GM23338 (cell line): ENCODE data around the gene DEFB116. TPM values are rescaled to one million over a fixed set of nuclear protein-coding genes. Genes with fewer than 3 reads are reported as not detected.
A peak's percentile ranks its signal among the peaks of the same experiment; 100 is the strongest.

Source experiments
- ATAC-seq: fragments of 200-7000 bp; cut with Tn5 transposase; 3 replicates; pipeline ENCODE4 v1.9.1; 2020
- DNase-seq: peaks from one replicate; pipeline ENCODE4 v3.0.0-alpha.2; 2015; ENCODE audit warnings: low spot score
- H2AFZ ChIP-seq: fragments of 200-600 bp; sonication (generic); 2 replicates; pipeline ENCODE4 v1.8.0; 2016; ENCODE audit warnings: antibody characterized with exemption, mild to moderate bottlenecking, moderate library complexity
- H3F3A ChIP-seq: fragments of 200-600 bp; sonication (generic); replicated peaks from 2 replicates; pipeline ENCODE4 v1.8.0; 2017; ENCODE audit warnings: antibody characterized with exemption, mixed run types, low read depth
- H3K27ac ChIP-seq: fragments of 200-600 bp; sonication (generic); 2 replicates; pipeline ENCODE4 v1.6.1; 2016; ENCODE audit warnings: low read depth
- H3K27me3 ChIP-seq: fragments of 200-600 bp; sonication (generic); 2 replicates; pipeline ENCODE4 v1.8.0; 2016; ENCODE audit warnings: mild to moderate bottlenecking, mixed run types, moderate library complexity; ENCODE audit not compliant: insufficient read depth
- H3K36me3 ChIP-seq: fragments of 200-600 bp; sonication (generic); 2 replicates; pipeline ENCODE4 v1.8.0; 2016; ENCODE audit warnings: mild to moderate bottlenecking; ENCODE audit not compliant: insufficient read depth
- H3K4me1 ChIP-seq: fragments of 200-600 bp; sonication (generic); 2 replicates; pipeline ENCODE4 v1.8.0; 2016; ENCODE audit warnings: mild to moderate bottlenecking, moderate library complexity; ENCODE audit not compliant: insufficient read depth
- H3K4me2 ChIP-seq: fragments of 200-600 bp; sonication (generic); 2 replicates; pipeline ENCODE4 v1.7.1; 2017; ENCODE audit warnings: mixed run types
- H3K4me3 ChIP-seq: fragments of 200-600 bp; sonication (generic); 2 replicates; pipeline ENCODE4 v1.6.1; 2016; ENCODE audit warnings: mixed run types
- H3K79me2 ChIP-seq: fragments of 200-600 bp; sonication (generic); replicated peaks from 2 replicates; pipeline ENCODE4 v1.8.0; 2017; ENCODE audit warnings: mild to moderate bottlenecking; ENCODE audit not compliant: insufficient read depth
- H3K9me2 ChIP-seq: fragments of 200-600 bp; sonication (generic); 2 replicates; pipeline ENCODE4 v1.8.0; 2017; ENCODE audit not compliant: insufficient read depth
- H4K20me1 ChIP-seq: fragments of 200-600 bp; sonication (generic); replicated peaks from 2 replicates; pipeline ENCODE4 v1.8.0; 2017; ENCODE audit warnings: mild to moderate bottlenecking; ENCODE audit not compliant: insufficient read depth
- H3K27ac Mint-ChIP-seq: 2 replicates; pipeline ENCODE4 v1.8.0; 2020; ENCODE audit warnings: inconsistent platforms, mild to moderate bottlenecking, moderate library complexity, mixed read lengths
- H3K27me3 Mint-ChIP-seq: 3 replicates; pipeline ENCODE4 v1.8.0; 2022; ENCODE audit warnings: low read depth, mild to moderate bottlenecking, moderate library complexity, mixed read lengths, inconsistent platforms; ENCODE audit not compliant: insufficient read depth, poor library complexity
- H3K36me3 Mint-ChIP-seq: 3 replicates; pipeline ENCODE4 v1.8.0; 2021; ENCODE audit warnings: low read depth, mild to moderate bottlenecking, inconsistent platforms, moderate library complexity, mixed read lengths
- H3K4me1 Mint-ChIP-seq: 3 replicates; pipeline ENCODE4 v1.8.0; 2020; ENCODE audit warnings: mild to moderate bottlenecking, inconsistent platforms, mixed read lengths
- H3K4me3 Mint-ChIP-seq: 3 replicates; pipeline ENCODE4 v1.8.0; 2021; ENCODE audit warnings: moderate library complexity, mild to moderate bottlenecking, inconsistent platforms, mixed read lengths
- H3K9me3 Mint-ChIP-seq: 3 replicates; pipeline ENCODE4 v1.8.0; 2020; ENCODE audit warnings: moderate library complexity, mild to moderate bottlenecking, inconsistent platforms, mixed read lengths
- CREB1 ChIP-seq: fragments of 250-450 bp; sonication (Bioruptor Pico); IDR thresholded peaks from 2 replicates; pipeline ENCODE4 v1.5.0; 2020; ENCODE audit warnings: low read depth, mild to moderate bottlenecking, moderate library complexity
- CTCF ChIP-seq, 2 experiments: fragments of 200-600 bp in 1 of 2; sonication (generic) in 1 of 2; conservative IDR thresholded peaks; 2 replicates each; pipeline versions ENCODE4 v1.5.1 to v1.6.1; 2016 to 2017; ENCODE audit warnings: antibody characterized with exemption in 2 of 2, low read depth in 2 of 2, mild to moderate bottlenecking in 2 of 2, moderate library complexity in 1 of 2
- ETS1 ChIP-seq: IDR thresholded peaks from 2 replicates; pipeline ENCODE4 v1.6.1; 2016; ENCODE audit warnings: antibody characterized with exemption
- EZH2 ChIP-seq: fragments of 200-600 bp; sonication (generic); IDR thresholded peaks from one replicate; pipeline ENCODE4 v1.8.0; 2017; ENCODE audit warnings: antibody characterized with exemption, mild to moderate bottlenecking, low read depth; ENCODE audit not compliant: unreplicated experiment
- EZH2phosphoT487 ChIP-seq: fragments of 200-600 bp; sonication (generic); IDR thresholded peaks from one replicate; pipeline ENCODE4 v1.8.1; 2018; ENCODE audit warnings: antibody characterized with exemption; ENCODE audit not compliant: unreplicated experiment
- JUNB ChIP-seq: IDR thresholded peaks from one replicate; pipeline ENCODE4 v1.6.1; 2016; ENCODE audit warnings: antibody characterized with exemption; ENCODE audit not compliant: unreplicated experiment
- NANOG ChIP-seq: IDR thresholded peaks from 2 replicates; pipeline ENCODE4 v1.6.1; 2016; ENCODE audit warnings: antibody characterized with exemption, borderline replicate concordance
- REST ChIP-seq: IDR thresholded peaks from one replicate; pipeline ENCODE4 v1.6.1; 2018; ENCODE audit warnings: antibody characterized with exemption; ENCODE audit not compliant: unreplicated experiment
- STAT1 ChIP-seq: IDR thresholded peaks from one replicate; pipeline ENCODE4 v1.6.1; 2016; ENCODE audit warnings: antibody characterized with exemption; ENCODE audit not compliant: unreplicated experiment
- ZNF114 ChIP-seq: fragments of 250-450 bp; sonication (Bioruptor Pico); IDR thresholded peaks from 2 replicates; pipeline ENCODE4 v1.5.0; 2020; ENCODE audit warnings: mild to moderate bottlenecking, moderate library complexity
- ZNF331 ChIP-seq: fragments of 250-450 bp; sonication (Bioruptor Pico); IDR thresholded peaks from 2 replicates; pipeline ENCODE4 v1.5.0; 2020; ENCODE audit warnings: low read depth, mild to moderate bottlenecking, moderate library complexity
- polyA plus RNA-seq: library from polyadenylated mRNA; unstranded; fragments of >200 nt; fragmentation: Nextera tagmentation; extraction: Ambion mirVana; gene quantifications from 2 replicates; pipeline ENCODE4 v1.2.1, GENCODE V29; 2016
- total RNA-seq: library from RNA; depleted of rRNA; stranded (reverse); fragments of >200 nt; shearing (Covaris generic); gene quantifications from 2 replicates; pipeline ENCODE4 v1.2.3, GENCODE V29; 2014

Gene DEFB116
- total and polyA plus RNA-seq, 2 experiments from 2014 or later: not detected

DNA sequence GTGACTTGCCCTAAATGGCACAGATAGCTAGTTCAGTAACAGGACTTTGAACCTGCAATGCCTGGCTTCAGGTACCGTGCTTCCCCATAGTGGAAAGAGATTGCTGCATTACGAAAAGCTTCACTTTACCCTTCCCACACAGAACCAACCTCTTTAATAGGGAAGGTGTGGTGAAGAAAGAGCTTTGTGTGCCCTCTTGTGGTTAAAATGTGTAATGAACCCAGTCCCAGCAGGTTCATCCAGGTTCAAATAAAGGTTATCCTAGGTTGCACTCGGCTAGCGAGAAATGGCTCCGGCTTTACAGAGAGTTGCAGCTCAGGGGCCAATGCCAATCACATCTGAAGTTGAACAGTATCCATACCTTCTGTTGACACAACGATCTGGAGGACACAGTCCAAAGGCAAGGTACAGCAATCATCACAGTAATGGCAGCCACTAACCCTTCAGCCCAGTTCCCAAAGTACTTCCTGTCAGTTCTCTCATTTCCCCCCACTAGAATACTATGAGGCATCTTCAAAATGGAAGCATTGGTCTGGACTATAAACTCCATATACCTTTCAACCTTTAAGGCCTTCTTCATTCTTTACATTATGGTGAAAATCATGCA lies 48.0 kb downstream of the DEFB116 start:
- Mint-ChIP-seq H3K27ac (no peak overlapping the region), H3K4me3 (no peak overlapping the region), H3K9me3 (peaks cover 97% of the 10 kb centered on the region), H3K4me1 (no peaks in the 10 kb centered on the region), H3K27me3 (peaks cover 3% of the 10 kb centered on the region), H3K36me3 (peaks cover 31% of the 10 kb centered on the region)
- ATAC-seq (no peak), DNase-seq (peak; percentile 64)
- Histone ChIP-seq H3K4me1 (no peaks in the 10 kb centered on the region), H4K20me1 (no peaks in the 10 kb centered on the region), H2AFZ (no peak overlapping the region), H3K79me2 (no peaks in the 10 kb centered on the region), H3K27me3 (no peaks in the 10 kb centered on the region), H3K36me3 (peaks cover 49% of the 10 kb centered on the region), H3K4me3 (no peak overlapping the region), H3K9me2 (no peaks in the 10 kb centered on the region), H3K4me2 (no peak overlapping the region), H3F3A (0 out of 2 replicates have a peak, but pooled peaks cover 4% of the 10 kb centered on the region), H3K27ac (no peak overlapping the region)
- TF ChIP-seq ETS1 (no peak), CTCF (conservative IDR thresholded peaks at IDR 0.05; ENCODE audit: low read depth in 2 of 2) (peak; percentile 58 to 69)

DNA sequence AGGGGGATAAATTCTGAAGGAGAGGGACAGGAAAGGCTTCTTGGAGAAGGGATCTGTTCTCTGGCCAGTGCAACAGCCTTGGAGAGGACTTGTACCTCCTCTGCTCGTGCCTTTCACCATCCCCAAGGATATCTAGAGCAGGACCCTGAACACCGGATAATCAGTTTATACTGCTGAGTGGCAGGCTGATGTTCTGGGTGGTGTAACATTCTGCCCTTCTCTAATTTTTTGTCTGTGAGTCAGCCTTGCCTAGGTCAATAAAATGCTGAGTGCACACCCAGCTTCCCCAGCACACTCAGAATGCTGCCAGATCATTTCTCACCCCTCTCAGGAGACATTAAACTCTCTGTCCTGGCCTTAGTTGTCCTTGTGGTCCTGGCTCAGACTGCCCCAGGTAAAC lies 51.0 kb downstream of the DEFB116 start, which contains the start of gene DEFB115:
Gene DEFB115 (plus strand): TSS at position 301 of the 400 bp plus-strand sequence. CDS start 0 bp downstream, at position 301.
- no peaks in the 10 kb centered on the region for H3K4me1 ChIP-seq
- H3K4me2 ChIP-seq: no peak within 1 kb of the TSS
- peaks cover 56% of the 10 kb centered on the region for H3K36me3 ChIP-seq
- no peak for DNase-seq
- no peaks in the 10 kb centered on the region for H3K9me2 ChIP-seq
- no peak within 1 kb of the TSS for H2AFZ ChIP-seq
- H4K20me1 ChIP-seq: no peaks in the 10 kb centered on the region
- ATAC-seq: no peak
- H3K4me3 ChIP-seq: no peak within 1 kb of the TSS
- H3K27me3 Mint-ChIP-seq: peaks cover 2% of the 10 kb centered on the region
- no peak within 1 kb of the TSS for H3K4me3 Mint-ChIP-seq
- H3K9me3 Mint-ChIP-seq: peaks cover 98% of the 10 kb centered on the region
- H3K79me2 ChIP-seq: no peaks in the 10 kb centered on the region
- H3K36me3 Mint-ChIP-seq: peaks cover 30% of the 10 kb centered on the region
- no peaks in the 10 kb centered on the region for H3K4me1 Mint-ChIP-seq
- H3F3A ChIP-seq: 0 out of 2 replicates have a peak, but pooled peaks cover 4% of the 10 kb centered on the region
- no peaks in the 10 kb centered on the region for H3K27me3 ChIP-seq
- no peak within 1 kb of the TSS for H3K27ac Mint-ChIP-seq
- no peak within 1 kb of the TSS for H3K27ac ChIP-seq
- TF ChIP-seq CREB1 (no peak), ETS1 (no peak), ZNF114 (no peak), JUNB (no peak), NANOG (no peak), EZH2 (no peak), CTCF (conservative IDR thresholded peaks at IDR 0.05; ENCODE audit: low read depth in 2 of 2) (no peak), STAT1 (no peak), ZNF331 (no peak), REST (no peak), EZH2phosphoT487 (no peak)
